RWPE2 (cell line): ENCODE measurements around the gene ZNF860.
A peak's percentile ranks its signal among the peaks of the same experiment; 100 is the strongest.

Source experiments
- ATAC-seq: fragments of 200-7000 bp; cut with Tn5 transposase; 3 replicates; pipeline ENCODE4 v1.9.1; 2021; ENCODE audit warnings: low read depth
- DNase-seq: peaks from one replicate; pipeline ENCODE4 v3.0.0-alpha.2; 2020; ENCODE audit warnings: low spot score
- H3K27ac ChIP-seq: fragments of 450-650 bp; 2 replicates; pipeline ENCODE4 v1.5.1; 2017; ENCODE audit warnings: mild to moderate bottlenecking; ENCODE audit not compliant: poor library complexity, severe bottlenecking
- H3K27me3 ChIP-seq: fragments of 250-450 bp; sonication (Bioruptor Pico); 2 replicates; pipeline ENCODE4 v1.5.1; 2021; ENCODE audit warnings: mild to moderate bottlenecking, moderate library complexity; ENCODE audit not compliant: insufficient read depth, poor library complexity, severe bottlenecking
- H3K36me3 ChIP-seq: fragments of 250-450 bp; sonication (Bioruptor Pico); 2 replicates; pipeline ENCODE4 v1.5.1; 2020; ENCODE audit warnings: low read depth, mild to moderate bottlenecking, moderate library complexity
- H3K4me1 ChIP-seq: fragments of 250-450 bp; sonication (Bioruptor Pico); 2 replicates; pipeline ENCODE4 v1.5.1; 2021; ENCODE audit warnings: mild to moderate bottlenecking, moderate library complexity; ENCODE audit not compliant: insufficient read depth, poor library complexity, severe bottlenecking
- H3K4me3 ChIP-seq: fragments of 250-450 bp; sonication (Bioruptor Pico); 2 replicates; pipeline ENCODE4 v1.5.1; 2021; ENCODE audit warnings: mild to moderate bottlenecking, moderate library complexity; ENCODE audit not compliant: severe bottlenecking
- H3K9me3 ChIP-seq: fragments of 250-450 bp; sonication (Bioruptor Pico); 2 replicates; pipeline ENCODE4 v1.5.1; 2021; ENCODE audit warnings: mild to moderate bottlenecking, moderate library complexity; ENCODE audit not compliant: severe bottlenecking
- TF ChIP-seq, protein P1 (sequence below): fragments of 450-650 bp; IDR thresholded peaks from one replicate; pipeline ENCODE4 v1.5.1; 2017; ENCODE audit warnings: mild to moderate bottlenecking, moderate library complexity; ENCODE audit not compliant: poor library complexity, severe bottlenecking

ZNF860 gene

DNA sequence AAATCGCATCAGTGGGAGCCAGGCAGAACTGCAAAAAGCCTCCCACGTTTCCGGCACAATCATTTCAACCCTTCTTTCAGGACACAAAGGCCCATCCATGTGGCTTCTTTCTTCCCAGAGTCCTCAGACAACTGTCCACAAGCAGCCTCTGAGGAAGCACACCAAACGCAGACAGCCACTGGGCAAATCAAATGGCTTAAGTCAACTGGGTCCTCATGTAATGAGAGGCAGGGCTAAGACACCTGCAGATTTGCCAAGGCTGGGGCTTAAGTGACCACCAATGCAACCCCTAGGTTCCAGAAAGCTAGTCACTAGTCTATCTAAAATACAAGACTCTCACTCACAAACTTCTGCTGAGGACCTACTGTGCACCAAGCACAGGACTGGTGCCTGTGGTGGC, 8.5 kb upstream of the ZNF860 start:
- Histone ChIP-seq H3K27me3 (no peaks in the 10 kb centered on the region), H3K36me3 (peaks cover 38% of the 10 kb centered on the region), H3K4me1 (peaks cover 37% of the 10 kb centered on the region), H3K27ac (no peak overlapping the region), H3K4me3 (no peak overlapping the region), H3K9me3 (no peaks in the 10 kb centered on the region)
- no peak for DNase-seq
- ATAC-seq = no peak
- TF ChIP-seq, protein P1, sequence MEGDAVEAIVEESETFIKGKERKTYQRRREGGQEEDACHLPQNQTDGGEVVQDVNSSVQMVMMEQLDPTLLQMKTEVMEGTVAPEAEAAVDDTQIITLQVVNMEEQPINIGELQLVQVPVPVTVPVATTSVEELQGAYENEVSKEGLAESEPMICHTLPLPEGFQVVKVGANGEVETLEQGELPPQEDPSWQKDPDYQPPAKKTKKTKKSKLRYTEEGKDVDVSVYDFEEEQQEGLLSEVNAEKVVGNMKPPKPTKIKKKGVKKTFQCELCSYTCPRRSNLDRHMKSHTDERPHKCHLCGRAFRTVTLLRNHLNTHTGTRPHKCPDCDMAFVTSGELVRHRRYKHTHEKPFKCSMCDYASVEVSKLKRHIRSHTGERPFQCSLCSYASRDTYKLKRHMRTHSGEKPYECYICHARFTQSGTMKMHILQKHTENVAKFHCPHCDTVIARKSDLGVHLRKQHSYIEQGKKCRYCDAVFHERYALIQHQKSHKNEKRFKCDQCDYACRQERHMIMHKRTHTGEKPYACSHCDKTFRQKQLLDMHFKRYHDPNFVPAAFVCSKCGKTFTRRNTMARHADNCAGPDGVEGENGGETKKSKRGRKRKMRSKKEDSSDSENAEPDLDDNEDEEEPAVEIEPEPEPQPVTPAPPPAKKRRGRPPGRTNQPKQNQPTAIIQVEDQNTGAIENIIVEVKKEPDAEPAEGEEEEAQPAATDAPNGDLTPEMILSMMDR = no peak

DNA sequence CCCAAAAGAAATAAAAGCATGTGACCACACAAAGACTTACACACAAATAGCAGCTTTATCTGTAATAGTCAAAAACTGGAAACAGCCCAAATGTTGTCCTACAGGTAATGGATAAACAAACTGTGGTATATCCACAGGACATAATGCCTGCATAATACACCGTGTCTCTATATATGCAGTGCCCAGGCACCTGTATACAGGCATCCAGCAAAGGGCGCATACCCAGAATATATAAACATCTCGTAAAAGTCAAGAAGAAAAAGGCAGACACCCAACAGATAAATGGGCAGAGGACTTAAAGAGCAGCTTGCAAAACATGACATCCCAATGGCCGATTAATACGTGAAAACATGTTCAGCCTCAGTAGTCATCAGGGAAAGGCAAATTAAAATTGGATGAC, 7.7 kb upstream of the ZNF860 start:
- H3K4me3 ChIP-seq = no peak overlapping the region
- ATAC-seq (no peak), DNase-seq (no peak)
- H3K4me1 ChIP-seq = peaks cover 39% of the 10 kb centered on the region
- TF ChIP-seq, protein P1 = no peak
- no peaks in the 10 kb centered on the region for H3K9me3 ChIP-seq
- H3K36me3 ChIP-seq = peaks cover 44% of the 10 kb centered on the region
- no peaks in the 10 kb centered on the region for H3K27me3 ChIP-seq
- H3K27ac ChIP-seq = no peak overlapping the region

DNA sequence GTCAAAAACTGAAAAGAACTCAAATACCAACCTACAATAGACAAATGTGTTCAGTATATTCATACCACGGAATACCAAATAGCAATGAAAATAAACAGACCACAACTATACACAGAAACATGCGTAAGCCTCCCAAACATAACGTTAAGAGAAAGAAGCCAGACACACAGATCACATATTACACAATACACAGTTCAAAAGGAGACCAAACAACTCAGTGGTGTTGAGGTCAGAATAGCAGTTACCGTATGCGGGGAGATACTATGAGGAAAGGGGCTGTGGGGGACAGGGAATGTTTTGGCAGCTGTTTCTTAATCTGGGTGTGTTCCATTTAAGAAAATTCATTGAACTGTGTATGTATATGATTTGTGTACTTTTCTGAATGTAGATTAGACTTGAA, 7.1 kb upstream of the ZNF860 start:
- Histone ChIP-seq H3K27ac (no peak overlapping the region), H3K4me1 (peaks cover 39% of the 10 kb centered on the region), H3K9me3 (no peaks in the 10 kb centered on the region), H3K4me3 (no peak overlapping the region), H3K27me3 (no peaks in the 10 kb centered on the region), H3K36me3 (peaks cover 50% of the 10 kb centered on the region)
- DNase-seq (no peak), ATAC-seq (no peak)
- TF ChIP-seq, protein P1 = no peak

GRCh38 chr3:31974964-31975363, 6.6 kb upstream of the ZNF860 start:
- ATAC-seq = no peak
- Histone ChIP-seq H3K27me3 (no peaks in the 10 kb centered on the region), H3K27ac (no peak overlapping the region), H3K4me3 (no peak overlapping the region), H3K36me3 (peaks cover 52% of the 10 kb centered on the region), H3K4me1 (peaks cover 34% of the 10 kb centered on the region), H3K9me3 (no peaks in the 10 kb centered on the region)
- DNase-seq = no peak
- TF ChIP-seq, protein P1 = no peak

DNA sequence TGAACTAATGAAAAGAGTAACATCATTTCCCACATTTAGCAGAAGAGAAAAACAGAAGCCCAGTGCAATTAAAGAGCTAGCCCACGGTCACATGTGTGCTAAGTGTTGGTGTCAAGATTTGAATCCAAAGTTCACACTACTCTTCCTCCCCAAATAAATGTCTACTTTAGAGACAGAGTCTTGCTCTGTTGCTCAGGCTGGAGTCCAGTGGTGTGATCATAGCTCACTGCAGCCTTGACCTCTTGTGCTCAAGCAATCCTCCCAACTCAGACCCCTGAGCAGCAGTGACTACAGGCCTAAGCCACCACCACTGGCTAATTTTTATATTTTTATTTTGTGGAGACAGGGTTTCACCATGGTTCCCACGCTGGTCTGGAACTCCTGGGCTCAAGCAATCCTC, 5.2 kb upstream of the ZNF860 start:
- DNase-seq (no peak), ATAC-seq (no peak)
- TF ChIP-seq, protein P1 = no peak
- H3K9me3 ChIP-seq = no peaks in the 10 kb centered on the region
- no peaks in the 10 kb centered on the region for H3K27me3 ChIP-seq
- peaks cover 52% of the 10 kb centered on the region for H3K36me3 ChIP-seq
- peaks cover 26% of the 10 kb centered on the region for H3K4me1 ChIP-seq
- peak overlapping the region; percentile 10 for H3K27ac ChIP-seq
- H3K4me3 ChIP-seq = no peak overlapping the region
